Heart right ventricle (tissue), 16 donors: ENCODE measurements around the gene ACSM2A. TPM values are rescaled to one million over a fixed set of nuclear protein-coding genes. Genes with fewer than 3 reads are reported as not detected.
A peak's percentile ranks its signal among the peaks of the same experiment; 100 is the strongest.
"Not testable (repeated sequence)": the region's sequence is repeated elsewhere in the genome, so short reads cannot be mapped to it uniquely, and the experiment has no call there.

ENCODE experiments used
- ATAC-seq, 8 donors: fragments of 200-7000 bp; cut with Tn5 transposase; one replicate each; pipeline ENCODE4 v1.9.1; 2020; ENCODE audit warnings: mild to moderate bottlenecking in 8 of 8, moderate library complexity in 8 of 8, moderate number of reproducible peaks in 1 of 8
- DNase-seq, 2 donors: peaks; one replicate each; pipeline ENCODE4 v3.0.0-alpha.2; 2020
- H3K27ac ChIP-seq, 10 donors: fragments of 200-600 bp; sonication (generic) in 2 of 10; one replicate each; pipeline versions ENCODE4 v1.5.0 to v1.8.0; 2020 to 2022; ENCODE audit warnings: mild to moderate bottlenecking in 3 of 10
- H3K27me3 ChIP-seq, 7 donors: fragments of 200-600 bp; one replicate each; pipeline ENCODE4 v1.8.0; 2021 to 2022; ENCODE audit warnings: mild to moderate bottlenecking in 2 of 7
- H3K36me3 ChIP-seq, 9 donors: fragments of 200-600 bp; sonication (generic) in 1 of 9; one replicate each; pipeline versions ENCODE4 v1.5.0 to v1.8.0; 2020 to 2022; ENCODE audit warnings: mild to moderate bottlenecking in 2 of 9
- H3K4me1 ChIP-seq, 9 donors: fragments of 200-600 bp; sonication (generic) in 1 of 9; one replicate each; pipeline versions ENCODE4 v1.5.0 to v1.8.0; 2020 to 2022; ENCODE audit warnings: mild to moderate bottlenecking in 4 of 9
- H3K4me3 ChIP-seq, 10 donors: fragments of 200-600 bp; sonication (generic) in 2 of 10; one replicate each; pipeline versions ENCODE4 v1.5.0 to v1.8.0; 2020 to 2022; ENCODE audit warnings: mild to moderate bottlenecking in 7 of 10, moderate library complexity in 2 of 10
- H3K9me3 ChIP-seq, 11 donors: fragments of 200-600 bp in 10 of 11; sonication (generic) in 2 of 11; one replicate each; pipeline versions ENCODE4 v1.5.0 to v1.8.0; 2013 to 2022; ENCODE audit warnings: mild to moderate bottlenecking in 2 of 11, control low read depth in 1 of 11, moderate library complexity in 1 of 11
- WGBS, 2 donors: extraction: QIAGEN DNeasy Blood & Tissue Kit; methylation state at CpG; one replicate each; pipeline ENCODE4 v1.1.7; 2013; ENCODE audit warnings: inconsistent platforms in 1 of 2; 5-methylcytosine and 5-hydroxymethylcytosine counted together
- intact Hi-C, 10 donors: fragments of 100-400 bp; cut with DNase I; formaldehyde crosslinking; loops; one replicate each; pipeline versions ENCODE4 v1.11.1 to v1.14.2; 2022
- polyA plus RNA-seq, 2 donors: library from polyadenylated mRNA; stranded (reverse); fragments of 200-250 nt; gene quantifications; one replicate each; pipeline ENCODE4 v1.2.3, GENCODE V29; 2013
- total RNA-seq, 10 donors: library from RNA; stranded (reverse); fragmentation: NEBNext Ultra II Directional in 3 of 10; extraction: Animal tissue kit (Norgen Biotek cat#: 25700) in 3 of 10; gene quantifications; one replicate each; pipeline versions ENCODE4 v1.2.1 to v1.2.4, GENCODE V29; 2021 to 2023
- TF ChIP-seq, protein P1 (sequence below), 9 donors: fragments of 200-600 bp; sonication (generic) in 2 of 9; IDR thresholded peaks; one replicate each; pipeline versions ENCODE4 v1.5.0 to v1.8.0; 2021 to 2022; ENCODE audit warnings: antibody characterized with exemption in 9 of 9, mild to moderate bottlenecking in 5 of 9, moderate library complexity in 1 of 9
- donor health status: Arrhythmogenic right ventricular cardiomyopathy.
- donor health status: ischemic (EF 13 %, LVEDD 7.1; RV severe dilation, severe dysfunction).
- donor health status: healthy with polysubstance abuse.
- donor health status: DM: no; HTN: yes; CAD: no.
- donor health status: DM: no; HTN: no; CAD: no.
- donor health status: ischemic (EF 25% LVEDD 6.9; RV normal size, moderate dysfunction).
- donor health status: ischemic (EF 25% LVEDD 5.7; RV mildly dilated, moderate dysfunction).
- donor health status: healthy.
- donor health status: DM: yes; HTN: yes; CAD: no.
- donor health status: Ischemic cardiomyopathy.
- donor health status: ischemic (EF 35%, LVEDD 5.7; RV mildly dilated, moderate dysfunction).
- donor health status: nonischemic (EF 11% LVEDD 7.7; RV severe dilation, severe dysfunction).
- donor health status: DM: yes; HTN: yes; CAD: no.
- donor health status: PGD.
- donor health status: ischemic (EF 29% LVEDD 5.4; RV normal size, mild dysfunction).
- donor health status: nonischemic (EF 23%, LVEDD 6.1; RV moderate dilation, normal function).

The ACSM2A gene
- total and polyA plus RNA-seq, 12 donors, result not detected

DNA sequence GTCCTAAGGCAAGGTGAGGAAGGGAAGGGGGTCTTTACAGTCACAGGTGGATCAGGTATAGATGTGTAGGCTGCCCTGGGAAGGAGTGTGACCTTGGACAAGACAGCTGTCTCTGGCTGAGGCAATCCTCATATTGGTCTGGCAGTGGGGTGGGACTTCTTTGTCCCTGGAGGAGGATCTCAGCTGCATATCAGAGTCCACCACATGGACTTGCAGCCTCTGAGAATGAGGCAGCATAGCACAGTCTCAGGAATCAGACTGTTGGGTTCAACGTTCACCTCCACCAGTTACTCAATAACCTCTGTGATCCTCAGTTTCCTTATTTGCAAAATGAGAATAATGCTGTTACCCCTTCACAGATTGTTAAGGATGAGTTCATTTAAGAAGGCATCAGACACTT lies 33.4 kb downstream of the ACSM2A start:
- Histone ChIP-seq H3K27ac (no peak overlapping the region), H3K4me1 (no peaks in the 10 kb centered on the region), H3K27me3 (no peaks in the 10 kb centered on the region), H3K4me3 (no peak overlapping the region), H3K36me3 (no peaks in the 10 kb centered on the region), H3K9me3 (no peaks in the 10 kb centered on the region)
- 80 to 88% methylated on average over 1 of the region's 1 CpG for WGBS, 2 donors
- TF ChIP-seq, protein P1, sequence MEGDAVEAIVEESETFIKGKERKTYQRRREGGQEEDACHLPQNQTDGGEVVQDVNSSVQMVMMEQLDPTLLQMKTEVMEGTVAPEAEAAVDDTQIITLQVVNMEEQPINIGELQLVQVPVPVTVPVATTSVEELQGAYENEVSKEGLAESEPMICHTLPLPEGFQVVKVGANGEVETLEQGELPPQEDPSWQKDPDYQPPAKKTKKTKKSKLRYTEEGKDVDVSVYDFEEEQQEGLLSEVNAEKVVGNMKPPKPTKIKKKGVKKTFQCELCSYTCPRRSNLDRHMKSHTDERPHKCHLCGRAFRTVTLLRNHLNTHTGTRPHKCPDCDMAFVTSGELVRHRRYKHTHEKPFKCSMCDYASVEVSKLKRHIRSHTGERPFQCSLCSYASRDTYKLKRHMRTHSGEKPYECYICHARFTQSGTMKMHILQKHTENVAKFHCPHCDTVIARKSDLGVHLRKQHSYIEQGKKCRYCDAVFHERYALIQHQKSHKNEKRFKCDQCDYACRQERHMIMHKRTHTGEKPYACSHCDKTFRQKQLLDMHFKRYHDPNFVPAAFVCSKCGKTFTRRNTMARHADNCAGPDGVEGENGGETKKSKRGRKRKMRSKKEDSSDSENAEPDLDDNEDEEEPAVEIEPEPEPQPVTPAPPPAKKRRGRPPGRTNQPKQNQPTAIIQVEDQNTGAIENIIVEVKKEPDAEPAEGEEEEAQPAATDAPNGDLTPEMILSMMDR (IDR thresholded peaks at IDR 0.05), result no peak
- ATAC-seq, result no peak
- intact Hi-C loops, result no loop called here
- no peak for DNase-seq

DNA sequence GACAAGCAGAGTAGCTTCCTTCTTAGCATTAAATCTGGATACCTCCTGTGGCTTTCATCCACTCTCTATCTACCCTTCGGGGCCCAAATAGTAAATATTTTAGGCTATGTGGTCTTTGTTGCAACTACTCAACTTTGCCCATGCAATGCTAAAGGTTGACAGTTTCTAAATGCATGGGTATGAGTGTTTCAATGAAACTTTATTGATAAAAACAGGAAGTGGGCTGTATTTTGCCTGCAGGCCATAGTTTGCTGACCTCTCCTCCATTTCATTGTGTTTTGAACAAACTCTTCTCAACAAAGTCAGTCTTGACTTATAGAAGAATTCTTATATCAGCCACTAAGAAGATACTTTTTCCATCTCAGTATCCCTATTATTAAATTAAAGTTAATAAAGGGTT lies 34.1 kb downstream of the ACSM2A start:
- ATAC-seq, result no peak
- WGBS, 2 donors, result 69 to 93% methylated on average over 1 of the region's 1 CpG
- no peak for DNase-seq
- Histone ChIP-seq H3K36me3 (no peaks in the 10 kb centered on the region), H3K27me3 (no peaks in the 10 kb centered on the region), H3K4me1 (no peaks in the 10 kb centered on the region), H3K27ac (no peak overlapping the region), H3K4me3 (no peak overlapping the region), H3K9me3 (no peaks in the 10 kb centered on the region)
- TF ChIP-seq, protein P1 (IDR thresholded peaks at IDR 0.05), result no peak
- intact Hi-C loops, result no loop called here

DNA sequence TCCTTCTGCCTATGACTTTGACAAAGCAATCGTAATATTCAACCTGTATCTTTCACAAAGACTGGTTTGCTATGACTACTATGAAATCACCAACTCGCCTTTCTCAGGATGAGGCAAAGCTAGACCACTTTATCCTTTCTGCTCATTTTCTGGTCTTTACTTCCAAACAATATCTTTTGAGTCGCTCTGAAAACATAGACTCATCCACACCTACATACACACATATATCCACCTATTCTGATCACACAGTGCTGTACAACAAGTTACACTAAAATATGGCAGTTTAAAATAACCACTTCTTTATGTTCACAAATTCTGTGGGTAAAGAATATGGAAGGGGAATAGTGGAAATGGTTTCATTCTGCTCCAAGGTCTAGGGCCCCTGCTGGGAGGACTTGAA lies 39.7 kb downstream of the ACSM2A start:
- H3K4me1 ChIP-seq, H3K4me3 ChIP-seq, DNase-seq, intact Hi-C loops, ATAC-seq, H3K36me3 ChIP-seq, H3K27ac ChIP-seq, H3K27me3 ChIP-seq, H3K9me3 ChIP-seq: not testable (repeated sequence)
- no CpG with 5 or more reads among the region's 3 CpGs for WGBS, 2 donors

DNA sequence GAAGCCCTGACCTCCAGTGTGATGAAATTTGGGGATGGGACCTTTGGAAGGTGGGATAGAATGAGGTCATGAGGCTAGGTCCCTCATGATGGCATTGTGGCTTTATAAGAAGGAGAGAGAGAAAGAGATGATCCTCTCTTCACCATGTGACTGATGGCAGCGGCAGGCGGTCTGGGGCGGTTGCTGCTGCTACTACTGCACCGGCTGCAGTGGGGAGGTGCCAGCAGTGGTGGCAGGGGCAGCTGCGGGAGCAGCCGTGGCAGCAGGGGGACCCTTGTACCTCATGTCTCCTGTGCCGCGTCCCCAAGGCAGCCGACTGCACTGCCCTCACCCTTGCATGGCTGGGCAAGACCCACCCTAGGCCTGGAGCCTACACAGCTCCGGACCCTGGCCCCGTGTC lies 40.1 kb downstream of the ACSM2A start:
- H3K4me1 ChIP-seq, DNase-seq, H3K9me3 ChIP-seq, H3K36me3 ChIP-seq, H3K27ac ChIP-seq, H3K27me3 ChIP-seq, H3K4me3 ChIP-seq, intact Hi-C loops: not testable (repeated sequence)
- peak in 1 of 8 donors; percentile 18 for ATAC-seq
- no CpG with 5 or more reads among the region's 11 CpGs for WGBS, 2 donors

DNA sequence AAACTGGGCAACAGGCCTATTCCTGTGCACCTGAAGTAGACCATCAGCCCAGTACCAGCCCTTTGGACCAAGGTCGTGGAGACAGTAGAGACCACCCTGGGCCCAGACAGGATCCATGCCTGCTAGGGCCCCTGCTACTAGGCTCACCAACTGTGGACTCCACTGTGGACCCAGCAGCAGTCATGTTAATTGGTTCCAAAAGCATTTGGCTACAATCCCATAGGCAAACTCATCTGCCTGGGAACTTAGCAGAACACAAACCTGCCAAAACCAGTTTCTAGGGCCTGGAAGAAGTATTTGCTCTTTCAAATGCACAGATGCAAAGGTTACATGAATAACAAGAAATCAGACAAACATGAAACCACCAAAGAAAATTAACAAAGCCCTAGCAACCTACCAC lies 53.1 kb downstream of the ACSM2A start:
- TF ChIP-seq, protein P1 (IDR thresholded peaks at IDR 0.05), result no peak
- intact Hi-C loops, result no loop called here
- 68 to 88% methylated on average over 1 of the region's 1 CpG for WGBS, 2 donors

More for the DNA sequence above, 53.1 kb downstream of the ACSM2A start:
- no peaks in the 10 kb centered on the region for H3K27me3 ChIP-seq
- peak in 1 of 8 donors; percentile 50 for ATAC-seq
- H3K9me3 ChIP-seq, result peaks cover 0 to 41% (median 8%) of the 10 kb centered on the region in 11 donors
- no peaks in the 10 kb centered on the region for H3K36me3 ChIP-seq
- no peak overlapping the region for H3K27ac ChIP-seq
- no peak overlapping the region for H3K4me3 ChIP-seq
- DNase-seq, result no peak
- no peaks in the 10 kb centered on the region for H3K4me1 ChIP-seq
